WI38 (cell line): ENCODE data around the gene CCDC171.

ENCODE experiments used
- H3K4me3 ChIP-seq: 2 replicates; pipeline ENCODE4 v1.5.1; 2011; ENCODE audit warnings: low read depth, mild to moderate bottlenecking, control low read depth, low read length
- CTCF ChIP-seq: IDR thresholded peaks from 2 replicates; pipeline ENCODE4 v1.5.1; 2012; ENCODE audit warnings: low read depth, mild to moderate bottlenecking, control low read depth, low read length

The CCDC171 gene

GRCh38 chr9:15761551-15761950 is 208.7 kb downstream of the CCDC171 start:
- no peak for TF ChIP-seq CTCF
- H3K4me3 ChIP-seq: no peak overlapping the region

GRCh38 chr9:15763371-15763770 is 210.5 kb downstream of the CCDC171 start:
- no peak overlapping the region for H3K4me3 ChIP-seq
- no peak for TF ChIP-seq CTCF

- no peak overlapping the region for H3K4me3 ChIP-seq
- TF ChIP-seq CTCF: no peak
Observed at GRCh38 chr9:15764131-15764530, 211.3 kb downstream of the CCDC171 start.

GRCh38 chr9:15769547-15769946 is 216.7 kb downstream of the CCDC171 start:
- no peak overlapping the region for H3K4me3 ChIP-seq
- TF ChIP-seq CTCF: no peak

GRCh38 chr9:15778861-15779260 is 226.0 kb downstream of the CCDC171 start:
- TF ChIP-seq CTCF: no peak
- H3K4me3 ChIP-seq: no peak overlapping the region

- H3K4me3 ChIP-seq: no peak overlapping the region
- no peak for TF ChIP-seq CTCF
Observed at GRCh38 chr9:15782106-15782505, 229.3 kb downstream of the CCDC171 start.

GRCh38 chr9:15785584-15785983 is 232.7 kb downstream of the CCDC171 start:
- TF ChIP-seq CTCF: no peak
- no peak overlapping the region for H3K4me3 ChIP-seq
